AG04449 (cell line): Measurements from ENCODE around the gene TMEM204.

Experiments
- CTCF ChIA-PET: fragments of 350-600 bp; formaldehyde crosslinking; extraction: SDS; loops from one replicate; lab custom pipeline; 2021; ENCODE audit warnings: antibody characterized with exemption; lab: Yijun Ruan, JAX
- POLR2A ChIA-PET: fragments of 400-600, 350-600 bp; formaldehyde crosslinking; extraction: SDS; loops from one replicate; lab custom pipeline; 2020; ENCODE audit warnings: antibody characterized with exemption, inconsistent platforms; lab: Yijun Ruan, JAX
- DNase-seq: peaks from one replicate; pipeline ENCODE4 v3.0.0-alpha.2; 2010; ENCODE audit warnings: low read depth, low spot score
- H3K4me3 ChIP-seq: 2 replicates; pipeline ENCODE4 v1.5.1; 2011; ENCODE audit warnings: low read depth, mild to moderate bottlenecking, control low read depth, low read length
- TF ChIP-seq, protein P1 (sequence below): IDR thresholded peaks from one replicate; pipeline ENCODE4 v1.5.1; 2011; ENCODE audit warnings: mild to moderate bottlenecking, moderate library complexity, low read length, control low read depth, inconsistent platforms; ENCODE audit not compliant: insufficient read depth; ENCODE audit errors: missing control alignments

The TMEM204 gene

DNA sequence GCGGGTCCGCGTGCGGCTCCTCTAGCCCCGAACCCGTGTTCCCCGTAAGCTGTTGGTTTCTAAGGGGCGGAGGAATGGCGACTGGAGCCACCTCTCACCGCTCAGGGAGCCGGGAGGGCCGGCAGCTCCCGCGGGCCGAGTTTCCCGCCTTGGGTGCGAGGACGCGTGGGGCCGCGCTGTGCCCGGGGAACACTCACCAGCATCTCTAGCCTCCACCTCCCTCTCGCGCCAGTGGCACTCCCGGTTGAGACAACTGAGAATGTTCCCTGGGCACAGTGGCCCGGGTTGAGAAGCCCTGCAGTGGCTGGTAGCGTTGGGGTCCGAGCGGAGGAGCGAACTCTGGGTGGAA, 39.7 kb upstream of the TMEM204 start:
- TF ChIP-seq, protein P1, sequence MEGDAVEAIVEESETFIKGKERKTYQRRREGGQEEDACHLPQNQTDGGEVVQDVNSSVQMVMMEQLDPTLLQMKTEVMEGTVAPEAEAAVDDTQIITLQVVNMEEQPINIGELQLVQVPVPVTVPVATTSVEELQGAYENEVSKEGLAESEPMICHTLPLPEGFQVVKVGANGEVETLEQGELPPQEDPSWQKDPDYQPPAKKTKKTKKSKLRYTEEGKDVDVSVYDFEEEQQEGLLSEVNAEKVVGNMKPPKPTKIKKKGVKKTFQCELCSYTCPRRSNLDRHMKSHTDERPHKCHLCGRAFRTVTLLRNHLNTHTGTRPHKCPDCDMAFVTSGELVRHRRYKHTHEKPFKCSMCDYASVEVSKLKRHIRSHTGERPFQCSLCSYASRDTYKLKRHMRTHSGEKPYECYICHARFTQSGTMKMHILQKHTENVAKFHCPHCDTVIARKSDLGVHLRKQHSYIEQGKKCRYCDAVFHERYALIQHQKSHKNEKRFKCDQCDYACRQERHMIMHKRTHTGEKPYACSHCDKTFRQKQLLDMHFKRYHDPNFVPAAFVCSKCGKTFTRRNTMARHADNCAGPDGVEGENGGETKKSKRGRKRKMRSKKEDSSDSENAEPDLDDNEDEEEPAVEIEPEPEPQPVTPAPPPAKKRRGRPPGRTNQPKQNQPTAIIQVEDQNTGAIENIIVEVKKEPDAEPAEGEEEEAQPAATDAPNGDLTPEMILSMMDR: no peak
- ChIA-PET POLR2A (interaction anchor here (1.1 to 1.2 kb wide), 2 partner anchors 18 to 116 kb away, joined by 3 read pairs; no protein-coding TSS in a partner anchor), CTCF (interaction anchor here (0.7 to 1.8 kb wide), 17 partner anchors 9 to 231 kb away, joined by 3 to 7 read pairs (median 4); partner anchors contain the start of gene MAPK8IP3)
- peak overlapping the region; percentile 72 for H3K4me3 ChIP-seq
- DNase-seq: no peak

DNA sequence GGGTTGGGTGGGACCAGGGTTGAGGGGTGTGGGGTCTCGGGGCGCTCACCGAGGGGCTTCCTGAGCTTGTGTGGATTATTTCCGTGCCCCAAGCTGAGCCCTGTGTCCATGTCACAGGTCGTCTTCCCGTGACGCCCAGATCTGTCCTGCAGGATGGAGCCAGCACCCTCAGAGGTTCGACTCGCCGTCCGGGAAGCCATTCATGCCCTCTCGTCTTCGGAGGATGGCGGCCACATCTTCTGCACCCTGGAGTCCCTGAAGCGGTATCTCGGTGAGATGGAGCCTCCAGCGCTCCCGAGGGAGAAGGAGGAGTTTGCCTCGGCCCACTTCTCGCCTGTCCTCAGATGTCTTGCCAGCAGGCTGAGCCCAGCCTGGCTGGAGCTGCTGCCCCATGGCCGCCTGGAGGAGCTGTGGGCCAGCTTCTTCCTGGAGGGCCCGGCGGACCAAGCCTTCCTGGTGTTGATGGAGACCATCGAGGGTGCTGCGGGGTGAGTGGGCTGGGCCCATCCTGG, 39.3 kb upstream of the TMEM204 start:
- H3K4me3 ChIP-seq: peak overlapping the region; percentile 72
- ChIA-PET POLR2A (interaction anchor here (1.1 to 1.2 kb wide), 2 partner anchors 18 to 116 kb away, joined by 3 read pairs; no protein-coding TSS in a partner anchor), CTCF (interaction anchor here (0.7 to 1.8 kb wide), 16 partner anchors 9 to 231 kb away, joined by 3 to 7 read pairs (median 4); partner anchors contain the start of gene MAPK8IP3)
- TF ChIP-seq, protein P1: peak; percentile 91
- DNase-seq: peak; percentile 14

DNA sequence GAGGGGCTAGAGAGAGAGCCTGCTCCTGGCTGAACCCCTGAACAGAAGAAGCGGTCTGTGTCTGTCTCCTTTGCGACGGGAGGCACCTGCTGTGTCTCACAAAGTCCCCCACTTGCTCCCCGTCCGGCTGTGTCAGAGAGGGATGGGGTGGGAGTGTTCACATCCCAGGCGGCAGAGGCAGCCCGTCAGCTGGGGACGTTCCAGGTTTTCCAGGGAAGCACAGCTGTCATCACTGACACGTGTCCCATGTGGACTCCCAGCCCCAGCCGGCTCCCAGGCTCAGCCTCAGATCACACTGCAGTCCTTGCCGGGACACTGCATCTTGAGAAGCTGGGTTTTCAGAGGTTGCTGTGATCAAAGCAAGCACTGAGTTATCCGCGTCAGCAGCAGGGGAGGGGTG, 38.8 kb upstream of the TMEM204 start:
- POLR2A ChIA-PET: interaction anchor here (1.1 to 1.2 kb wide), 2 partner anchors 19 to 115 kb away, joined by 3 read pairs; no protein-coding TSS in a partner anchor
- peak overlapping the region; percentile 72 for H3K4me3 ChIP-seq
- TF ChIP-seq, protein P1: no peak
- CTCF ChIA-PET: interaction anchor here (0.9 to 1.8 kb wide), 12 partner anchors 8 to 230 kb away, joined by 3 to 7 read pairs (median 4); partner anchors contain the start of gene MAPK8IP3
- DNase-seq: no peak

DNA sequence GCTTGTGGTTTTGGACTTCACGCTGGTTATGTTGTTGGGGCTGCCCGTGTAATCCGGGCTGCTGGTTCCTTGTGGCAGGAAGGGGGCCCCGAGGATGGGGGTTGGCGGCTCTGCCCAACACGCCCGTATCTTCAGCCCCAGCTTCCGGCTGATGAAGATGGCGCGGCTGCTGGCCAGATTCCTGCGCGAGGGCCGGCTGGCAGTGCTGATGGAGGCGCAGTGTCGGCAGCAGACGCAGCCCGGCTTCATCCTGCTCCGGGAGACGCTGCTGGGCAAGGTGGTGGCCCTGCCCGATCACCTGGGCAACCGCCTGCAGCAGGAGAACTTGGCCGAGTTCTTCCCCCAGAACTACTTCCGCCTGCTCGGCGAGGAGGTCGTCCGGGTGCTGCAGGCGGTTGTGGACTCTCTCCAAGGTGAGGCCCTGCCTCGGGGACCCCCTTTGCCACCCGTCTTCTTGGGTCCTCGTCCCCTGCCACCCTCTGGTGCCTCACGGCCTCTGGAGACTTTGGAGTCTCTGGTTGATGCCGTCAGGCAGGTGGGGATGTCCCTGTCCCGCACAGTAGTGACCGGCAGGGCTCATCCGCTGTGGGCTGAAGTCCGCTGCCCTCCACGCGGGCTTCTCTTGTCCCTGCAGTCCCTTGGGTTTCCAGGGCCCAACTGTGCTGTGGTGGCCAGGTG, 38.1 kb upstream of the TMEM204 start:
- DNase-seq: no peak
- POLR2A ChIA-PET: no interaction called here
- H3K4me3 ChIP-seq: no peak overlapping the region
- CTCF ChIA-PET: interaction anchor here (0.9 to 1.8 kb wide), 6 partner anchors 44 to 230 kb away, joined by 3 to 7 read pairs (median 4); partner anchors contain the start of gene MAPK8IP3
- TF ChIP-seq, protein P1: no peak

DNA sequence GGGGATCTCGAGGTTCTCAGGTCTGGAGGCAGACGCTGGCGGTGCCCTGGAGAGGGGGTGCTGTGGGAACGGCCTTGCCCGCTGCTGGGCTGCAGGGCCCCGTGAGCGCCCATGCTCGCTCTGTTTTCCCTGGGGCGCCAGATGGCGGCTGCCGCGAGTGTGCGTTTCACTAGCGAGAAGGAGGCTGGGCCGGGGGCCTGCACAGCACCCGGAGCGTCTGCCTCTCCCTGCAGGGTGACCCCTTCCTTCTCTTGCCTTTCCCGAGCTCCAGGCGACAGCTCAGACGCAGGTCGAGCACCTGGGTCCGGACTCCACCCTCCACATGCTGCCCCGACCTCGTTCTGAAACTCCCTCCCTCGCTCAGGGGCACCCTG, 37.6 kb upstream of the TMEM204 start:
- CTCF ChIA-PET: no interaction called here
- TF ChIP-seq, protein P1: no peak
- no peak overlapping the region for H3K4me3 ChIP-seq
- no peak for DNase-seq
- POLR2A ChIA-PET: no interaction called here

- CTCF ChIA-PET: no interaction called here
- no peak for DNase-seq
- no peak overlapping the region for H3K4me3 ChIP-seq
- TF ChIP-seq, protein P1: no peak
- POLR2A ChIA-PET: no interaction called here
Observed at GRCh38 chr16:1496464-1496863, 37.0 kb upstream of the TMEM204 start.
